Chondrocyte (in vitro differentiated cells): Measurements from ENCODE around the gene UBE3D. TPM values are rescaled to one million over a fixed set of nuclear protein-coding genes. Genes with fewer than 3 reads are reported as not detected.

Experiments
- DNase-seq: peaks from one replicate; pipeline ENCODE4 v3.0.0; 2021; ENCODE audit warnings: mixed read lengths, low spot score
- H3K27ac Mint-ChIP-seq: one replicate; pipeline ENCODE4 v1.8.0; 2021; ENCODE audit warnings: mild to moderate bottlenecking, moderate library complexity, mixed read lengths; ENCODE audit not compliant: unreplicated experiment
- H3K27me3 Mint-ChIP-seq: 2 replicates; pipeline ENCODE4 v1.8.0; 2021; ENCODE audit warnings: low read depth, mixed read lengths
- H3K36me3 Mint-ChIP-seq: 2 replicates; pipeline ENCODE4 v1.8.0; 2021; ENCODE audit warnings: low read depth, mixed read lengths
- H3K4me1 Mint-ChIP-seq: 2 replicates; pipeline ENCODE4 v1.8.0; 2021; ENCODE audit warnings: low read depth, mild to moderate bottlenecking, mixed read lengths
- H3K4me3 Mint-ChIP-seq: one replicate; pipeline ENCODE4 v1.8.0; 2021; ENCODE audit warnings: mild to moderate bottlenecking, moderate library complexity, mixed read lengths; ENCODE audit not compliant: unreplicated experiment
- H3K9me3 Mint-ChIP-seq: 2 replicates; pipeline ENCODE4 v1.8.0; 2021; ENCODE audit warnings: low read depth, mixed read lengths
- total RNA-seq: library from RNA; stranded (reverse); gene quantifications from 3 replicates; pipeline ENCODE4 v1.2.1, GENCODE V29; 2021
- TF ChIP-seq, protein P1 (sequence below): fragments of 200-600 bp; sonication (generic); IDR thresholded peaks from 2 replicates; pipeline ENCODE4 v1.5.0; 2021; ENCODE audit warnings: antibody characterized with exemption, mild to moderate bottlenecking, moderate library complexity

UBE3D gene
- total RNA-seq, 1 donor from 2014 or later: 3.0 TPM

DNA sequence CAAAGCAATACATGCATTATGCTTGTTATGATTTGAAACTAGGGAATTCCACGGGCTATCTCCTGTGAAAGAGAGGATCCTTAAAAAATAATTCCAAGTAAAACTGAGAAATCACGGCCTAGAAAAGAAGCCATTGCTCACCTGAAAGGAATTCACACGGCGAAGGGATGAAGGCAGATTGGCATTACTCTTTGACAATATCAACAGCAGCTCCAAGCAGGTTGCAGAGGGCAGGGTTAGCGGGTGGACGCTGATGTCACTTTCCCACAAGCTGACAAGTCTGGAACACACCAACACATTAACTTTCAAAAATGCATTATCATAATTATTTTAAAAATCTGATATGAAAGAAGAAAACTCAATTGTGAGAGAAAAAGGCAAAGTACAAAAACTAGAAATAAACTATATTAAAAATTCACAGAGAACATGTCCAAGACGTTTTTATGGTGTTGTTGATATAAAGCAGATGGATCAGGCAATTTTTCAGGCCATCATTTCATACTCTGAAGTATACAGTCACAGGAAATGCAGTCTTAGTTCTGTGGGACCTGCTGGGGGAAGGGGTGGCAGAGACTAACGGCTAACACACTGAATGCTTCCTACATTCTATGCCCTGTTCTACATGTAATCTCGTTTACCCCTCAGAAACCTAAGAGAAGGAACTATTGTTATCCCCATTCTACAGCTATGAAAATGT, 108.3 kb downstream of the UBE3D start:
- no peak overlapping the region for H3K27ac Mint-ChIP-seq
- no peak overlapping the region for H3K4me3 Mint-ChIP-seq
- no peaks in the 10 kb centered on the region for H3K27me3 Mint-ChIP-seq
- no peaks in the 10 kb centered on the region for H3K9me3 Mint-ChIP-seq
- TF ChIP-seq, protein P1, sequence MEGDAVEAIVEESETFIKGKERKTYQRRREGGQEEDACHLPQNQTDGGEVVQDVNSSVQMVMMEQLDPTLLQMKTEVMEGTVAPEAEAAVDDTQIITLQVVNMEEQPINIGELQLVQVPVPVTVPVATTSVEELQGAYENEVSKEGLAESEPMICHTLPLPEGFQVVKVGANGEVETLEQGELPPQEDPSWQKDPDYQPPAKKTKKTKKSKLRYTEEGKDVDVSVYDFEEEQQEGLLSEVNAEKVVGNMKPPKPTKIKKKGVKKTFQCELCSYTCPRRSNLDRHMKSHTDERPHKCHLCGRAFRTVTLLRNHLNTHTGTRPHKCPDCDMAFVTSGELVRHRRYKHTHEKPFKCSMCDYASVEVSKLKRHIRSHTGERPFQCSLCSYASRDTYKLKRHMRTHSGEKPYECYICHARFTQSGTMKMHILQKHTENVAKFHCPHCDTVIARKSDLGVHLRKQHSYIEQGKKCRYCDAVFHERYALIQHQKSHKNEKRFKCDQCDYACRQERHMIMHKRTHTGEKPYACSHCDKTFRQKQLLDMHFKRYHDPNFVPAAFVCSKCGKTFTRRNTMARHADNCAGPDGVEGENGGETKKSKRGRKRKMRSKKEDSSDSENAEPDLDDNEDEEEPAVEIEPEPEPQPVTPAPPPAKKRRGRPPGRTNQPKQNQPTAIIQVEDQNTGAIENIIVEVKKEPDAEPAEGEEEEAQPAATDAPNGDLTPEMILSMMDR: no peak
- peaks cover 51% of the 10 kb centered on the region for H3K4me1 Mint-ChIP-seq
- H3K36me3 Mint-ChIP-seq: no peaks in the 10 kb centered on the region
- no peak for DNase-seq

DNA sequence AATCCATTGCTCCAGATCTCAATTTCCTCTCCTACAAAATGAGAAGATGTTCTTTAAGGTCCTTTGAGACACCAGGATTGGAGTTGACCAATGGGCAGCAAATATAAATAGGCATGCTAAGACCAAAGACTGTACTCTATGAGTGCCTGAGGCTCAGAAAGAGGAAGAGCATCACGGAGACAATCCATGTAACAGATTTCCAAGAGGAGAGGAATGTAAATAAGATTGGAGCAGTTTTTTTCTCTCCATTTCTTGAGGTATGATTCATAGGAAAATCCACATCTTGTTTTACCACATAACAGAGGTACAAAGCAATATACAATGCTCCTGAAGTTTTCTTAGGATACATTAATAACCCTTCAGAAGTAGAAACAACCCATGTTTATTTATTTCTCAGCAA, 109.8 kb downstream of the UBE3D start:
- H3K27me3 Mint-ChIP-seq: no peaks in the 10 kb centered on the region
- H3K36me3 Mint-ChIP-seq: no peaks in the 10 kb centered on the region
- no peaks in the 10 kb centered on the region for H3K9me3 Mint-ChIP-seq
- DNase-seq: no peak
- no peak overlapping the region for H3K4me3 Mint-ChIP-seq
- peak overlapping the region; percentile 66 for H3K27ac Mint-ChIP-seq
- TF ChIP-seq, protein P1: no peak
- peaks cover 57% of the 10 kb centered on the region for H3K4me1 Mint-ChIP-seq

DNA sequence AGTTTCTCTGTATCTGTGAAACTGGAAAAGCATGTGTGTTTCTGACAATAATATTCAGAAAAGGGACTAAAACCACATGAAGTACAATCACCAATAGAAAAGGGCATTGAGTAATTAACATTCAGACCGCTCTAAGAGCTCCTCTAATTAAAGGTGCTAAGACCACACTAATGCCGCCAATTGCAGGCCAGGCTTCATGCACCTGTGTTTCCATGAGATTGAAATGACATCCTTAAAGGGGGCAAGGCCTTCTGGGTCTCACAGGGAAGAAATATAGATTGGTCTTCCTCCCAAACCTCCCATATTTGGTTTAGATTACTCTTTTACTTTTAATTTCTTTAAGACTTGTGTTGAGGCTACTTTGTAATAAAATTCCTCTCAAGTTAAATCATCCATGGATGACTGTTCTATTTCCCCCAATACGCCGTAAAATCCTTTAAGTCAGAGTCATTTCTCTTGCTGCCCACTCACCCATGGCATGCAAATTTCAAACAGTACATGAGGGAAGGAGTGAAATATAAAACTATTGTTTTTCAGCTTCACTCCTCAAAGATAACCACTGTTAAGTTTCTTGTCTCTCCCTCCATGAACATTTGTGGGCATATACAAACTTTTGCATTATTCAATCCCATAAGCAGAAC, 110.6 kb downstream of the UBE3D start:
- H3K27me3 Mint-ChIP-seq: no peaks in the 10 kb centered on the region
- H3K27ac Mint-ChIP-seq: peak overlapping the region; percentile 66
- no peak overlapping the region for H3K4me3 Mint-ChIP-seq
- peaks cover 55% of the 10 kb centered on the region for H3K4me1 Mint-ChIP-seq
- DNase-seq: no peak
- TF ChIP-seq, protein P1: no peak
- H3K9me3 Mint-ChIP-seq: no peaks in the 10 kb centered on the region
- H3K36me3 Mint-ChIP-seq: peaks cover 4% of the 10 kb centered on the region

DNA sequence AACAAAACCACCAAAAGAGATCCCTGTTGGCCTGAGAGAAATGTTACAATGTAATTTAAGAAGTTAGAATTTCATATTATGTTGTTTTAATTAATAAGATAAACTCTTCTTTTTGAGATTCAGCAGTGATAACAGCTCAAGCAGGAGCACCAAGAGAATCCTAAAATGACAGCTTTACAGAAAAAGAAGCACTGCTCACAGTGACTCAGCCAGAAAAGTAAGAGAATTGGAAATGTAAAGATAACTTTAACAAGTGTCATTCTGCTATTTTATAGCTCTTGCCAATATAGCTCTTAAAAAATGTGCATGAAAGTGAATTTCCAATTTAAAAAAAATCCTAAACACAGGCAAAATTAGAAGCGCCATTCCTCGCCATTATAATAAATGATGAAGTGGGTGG, 111.3 kb downstream of the UBE3D start:
- TF ChIP-seq, protein P1: no peak
- H3K4me1 Mint-ChIP-seq: peaks cover 48% of the 10 kb centered on the region
- no peaks in the 10 kb centered on the region for H3K27me3 Mint-ChIP-seq
- peaks cover 4% of the 10 kb centered on the region for H3K36me3 Mint-ChIP-seq
- H3K4me3 Mint-ChIP-seq: no peak overlapping the region
- peaks cover 6% of the 10 kb centered on the region for H3K9me3 Mint-ChIP-seq
- DNase-seq: no peak
- peak overlapping the region; percentile 66 for H3K27ac Mint-ChIP-seq

DNA sequence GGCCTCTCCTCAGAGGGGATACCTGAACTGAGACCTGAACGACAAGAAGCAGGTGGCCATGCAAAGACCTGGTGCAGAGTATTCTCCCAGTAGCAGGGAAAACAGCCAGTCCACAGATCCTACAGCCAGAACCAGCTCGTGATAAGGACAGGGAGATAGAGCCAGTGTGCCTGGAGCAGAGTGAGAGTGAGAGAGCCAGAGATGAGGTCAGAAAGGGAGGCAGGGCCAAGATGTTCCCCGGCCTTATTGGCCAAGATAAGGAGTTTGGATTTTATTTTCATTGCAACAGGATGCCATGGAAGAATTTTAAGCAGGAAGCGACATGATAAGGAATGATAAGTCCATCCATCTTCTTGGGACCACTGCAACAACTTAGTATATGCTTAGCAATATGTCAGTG, 111.8 kb downstream of the UBE3D start:
- peaks cover 10% of the 10 kb centered on the region for H3K9me3 Mint-ChIP-seq

More for the DNA sequence above, 111.8 kb downstream of the UBE3D start:
- Mint-ChIP-seq H3K36me3 (peaks cover 4% of the 10 kb centered on the region), H3K27ac (no peak overlapping the region), H3K27me3 (no peaks in the 10 kb centered on the region), H3K4me1 (peaks cover 45% of the 10 kb centered on the region), H3K4me3 (no peak overlapping the region)
- TF ChIP-seq, protein P1: no peak
- no peak for DNase-seq
